Measurements from ENCODE around the gene PUS7L.
"Not testable (repeated sequence)": the region's sequence is repeated elsewhere in the genome, so short reads cannot be mapped to it uniquely, and the experiment has no call there.

The PUS7L gene

GRCh38 chr12:43701194-43701593 is 57.4 kb downstream of the PUS7L start:
- H3K9ac ChIP-seq (ENCODE audit: low read length); H3K4ac ChIP-seq (ENCODE audit: low read depth in 1 of 2, low read length in 2 of 2); H2BK120ac ChIP-seq (ENCODE audit: low read depth, low read length); H3K36me3 ChIP-seq (ENCODE audit: control insufficient read depth in 1 of 2, insufficient read depth in 2 of 2, low read depth in 1 of 2, low read length in 2 of 2); H3K27me3 ChIP-seq (ENCODE audit: control insufficient read depth in 1 of 2, insufficient read depth in 1 of 2, low read length in 2 of 2); H2AFZ ChIP-seq (ENCODE audit: low read depth, low read length); H3K4me3 ChIP-seq (ENCODE audit: insufficient read depth in 1 of 2, low read depth in 1 of 2, low read length in 2 of 2); H3K23ac ChIP-seq (ENCODE audit: low read length in 2 of 2); H3K4me2 ChIP-seq (ENCODE audit: low read length, poor library complexity, severe bottlenecking); H3K9me3 ChIP-seq (ENCODE audit: control insufficient read depth, low read length); H3K79me1 ChIP-seq (replicated peaks; ENCODE audit: low read length, poor library complexity, severe bottlenecking); H2BK5ac ChIP-seq (ENCODE audit: low read depth, low read length, poor library complexity, severe bottlenecking); H2BK12ac ChIP-seq (ENCODE audit: low read length in 2 of 2); H3K4me1 ChIP-seq (ENCODE audit: control insufficient read depth, insufficient read depth, low read depth, low read length); H2AK5ac ChIP-seq (ENCODE audit: low read length, severe bottlenecking); H2BK15ac ChIP-seq (ENCODE audit: low read depth, poor library complexity, severe bottlenecking); H3K14ac ChIP-seq (ENCODE audit: low read length in 2 of 2); H3K27ac ChIP-seq (ENCODE audit: low read length, poor library complexity, severe bottlenecking); H4K91ac ChIP-seq (ENCODE audit: low read length); H4K8ac ChIP-seq (ENCODE audit: low read length): not testable (repeated sequence)
- WGBS = 86% methylated on average over 1 of the region's 1 CpG
- peak; percentile 3 for DNase-seq
- H3K18ac ChIP-seq (ENCODE audit: low read depth in 1 of 2, low read length in 2 of 2) = peak overlapping the region in 1 of 2 experiments; percentile 12

- Histone ChIP-seq H2BK15ac (ENCODE audit: low read depth, poor library complexity, severe bottlenecking) (no peak overlapping the region), H3K4me3 (ENCODE audit: insufficient read depth in 1 of 2, low read depth in 1 of 2, low read length in 2 of 2) (no peak overlapping the region), H3K4ac (ENCODE audit: low read depth in 1 of 2, low read length in 2 of 2) (no peak overlapping the region), H3K18ac (ENCODE audit: low read depth in 1 of 2, low read length in 2 of 2) (no peak overlapping the region), H4K91ac (ENCODE audit: low read length) (no peak overlapping the region), H3K27me3 (ENCODE audit: control insufficient read depth in 1 of 2, insufficient read depth in 1 of 2, low read length in 2 of 2) (peaks cover 0 to 4% of the 10 kb centered on the region in 2 experiments), H3K4me1 (ENCODE audit: control insufficient read depth, insufficient read depth, low read depth, low read length) (no peaks in the 10 kb centered on the region), H3K9me3 (ENCODE audit: control insufficient read depth, low read length) (no peaks in the 10 kb centered on the region), H2BK120ac (ENCODE audit: low read depth, low read length) (no peak overlapping the region), H3K27ac (ENCODE audit: low read length, poor library complexity, severe bottlenecking) (no peak overlapping the region), H3K4me2 (ENCODE audit: low read length, poor library complexity, severe bottlenecking) (no peak overlapping the region), H4K8ac (ENCODE audit: low read length) (no peak overlapping the region), H3K79me1 (replicated peaks; ENCODE audit: low read length, poor library complexity, severe bottlenecking) (no peaks in the 10 kb centered on the region), H3K9ac (ENCODE audit: low read length) (no peak overlapping the region), H2AK5ac (ENCODE audit: low read length, severe bottlenecking) (no peak overlapping the region), H3K36me3 (ENCODE audit: control insufficient read depth in 1 of 2, insufficient read depth in 2 of 2, low read depth in 1 of 2, low read length in 2 of 2) (no peaks in the 10 kb centered on the region), H2AFZ (ENCODE audit: low read depth, low read length) (no peak overlapping the region), H2BK5ac (ENCODE audit: low read depth, low read length, poor library complexity, severe bottlenecking) (no peak overlapping the region), H3K23ac (ENCODE audit: low read length in 2 of 2) (no peak overlapping the region), H2BK12ac (ENCODE audit: low read length in 2 of 2) (no peak overlapping the region), H3K14ac (ENCODE audit: low read length in 2 of 2) (no peak overlapping the region)
- WGBS = 74% methylated on average over 3 of the region's 3 CpGs
- no peak for DNase-seq
These were observed 62.4 kb downstream of the PUS7L start for GRCh38 chr12:43696154-43696553.

- H2BK120ac ChIP-seq (ENCODE audit: low read depth, low read length) = no peak overlapping the region
- H3K4me1 ChIP-seq (ENCODE audit: control insufficient read depth, insufficient read depth, low read depth, low read length) = no peaks in the 10 kb centered on the region
- no peak overlapping the region for H4K8ac ChIP-seq (ENCODE audit: low read length)
- no peaks in the 10 kb centered on the region for H3K9me3 ChIP-seq (ENCODE audit: control insufficient read depth, low read length)
- H2AK5ac ChIP-seq (ENCODE audit: low read length, severe bottlenecking) = no peak overlapping the region
- H3K14ac ChIP-seq (ENCODE audit: low read length in 2 of 2) = no peak overlapping the region
- no peak overlapping the region for H3K4ac ChIP-seq (ENCODE audit: low read depth in 1 of 2, low read length in 2 of 2)
- no peak overlapping the region for H2BK5ac ChIP-seq (ENCODE audit: low read depth, low read length, poor library complexity, severe bottlenecking)
- H3K36me3 ChIP-seq (ENCODE audit: control insufficient read depth in 1 of 2, insufficient read depth in 2 of 2, low read depth in 1 of 2, low read length in 2 of 2) = no peaks in the 10 kb centered on the region
- DNase-seq = no peak
- H3K4me3 ChIP-seq (ENCODE audit: insufficient read depth in 1 of 2, low read depth in 1 of 2, low read length in 2 of 2) = no peak overlapping the region
- H3K9ac ChIP-seq (ENCODE audit: low read length) = no peak overlapping the region
- H3K4me2 ChIP-seq (ENCODE audit: low read length, poor library complexity, severe bottlenecking) = no peak overlapping the region
- no CpG with 5 or more reads among the region's 1 CpG for WGBS
- H3K23ac ChIP-seq (ENCODE audit: low read length in 2 of 2) = no peak overlapping the region
- no peak overlapping the region for H4K91ac ChIP-seq (ENCODE audit: low read length)
- no peak overlapping the region for H3K27ac ChIP-seq (ENCODE audit: low read length, poor library complexity, severe bottlenecking)
- H2BK15ac ChIP-seq (ENCODE audit: low read depth, poor library complexity, severe bottlenecking) = no peak overlapping the region
- no peak overlapping the region for H2AFZ ChIP-seq (ENCODE audit: low read depth, low read length)
- H3K18ac ChIP-seq (ENCODE audit: low read depth in 1 of 2, low read length in 2 of 2) = no peak overlapping the region
- no peak overlapping the region for H2BK12ac ChIP-seq (ENCODE audit: low read length in 2 of 2)
- peaks cover 0 to 4% of the 10 kb centered on the region in 2 experiments for H3K27me3 ChIP-seq (ENCODE audit: control insufficient read depth in 1 of 2, insufficient read depth in 1 of 2, low read length in 2 of 2)
- no peaks in the 10 kb centered on the region for H3K79me1 ChIP-seq (replicated peaks; ENCODE audit: low read length, poor library complexity, severe bottlenecking)
These were observed 63.7 kb downstream of the PUS7L start for GRCh38 chr12:43694879-43695278.

- Histone ChIP-seq H2BK15ac (ENCODE audit: low read depth, poor library complexity, severe bottlenecking) (no peak overlapping the region), H3K27ac (ENCODE audit: low read length, poor library complexity, severe bottlenecking) (no peak overlapping the region), H3K79me1 (replicated peaks; ENCODE audit: low read length, poor library complexity, severe bottlenecking) (no peaks in the 10 kb centered on the region), H2AK5ac (ENCODE audit: low read length, severe bottlenecking) (no peak overlapping the region), H2BK12ac (ENCODE audit: low read length in 2 of 2) (no peak overlapping the region), H3K14ac (ENCODE audit: low read length in 2 of 2) (no peak overlapping the region), H3K9me3 (ENCODE audit: control insufficient read depth, low read length) (no peaks in the 10 kb centered on the region), H3K4me2 (ENCODE audit: low read length, poor library complexity, severe bottlenecking) (no peak overlapping the region), H3K4ac (ENCODE audit: low read depth in 1 of 2, low read length in 2 of 2) (no peak overlapping the region), H3K4me3 (ENCODE audit: insufficient read depth in 1 of 2, low read depth in 1 of 2, low read length in 2 of 2) (no peak overlapping the region), H2BK120ac (ENCODE audit: low read depth, low read length) (no peak overlapping the region), H4K8ac (ENCODE audit: low read length) (no peak overlapping the region), H3K27me3 (ENCODE audit: control insufficient read depth in 1 of 2, insufficient read depth in 1 of 2, low read length in 2 of 2) (peaks cover 0 to 4% of the 10 kb centered on the region in 2 experiments), H4K91ac (ENCODE audit: low read length) (no peak overlapping the region), H3K18ac (ENCODE audit: low read depth in 1 of 2, low read length in 2 of 2) (no peak overlapping the region), H3K9ac (ENCODE audit: low read length) (no peak overlapping the region), H2BK5ac (ENCODE audit: low read depth, low read length, poor library complexity, severe bottlenecking) (no peak overlapping the region), H3K36me3 (ENCODE audit: control insufficient read depth in 1 of 2, insufficient read depth in 2 of 2, low read depth in 1 of 2, low read length in 2 of 2) (no peaks in the 10 kb centered on the region), H3K23ac (ENCODE audit: low read length in 2 of 2) (no peak overlapping the region), H2AFZ (ENCODE audit: low read depth, low read length) (no peak overlapping the region), H3K4me1 (ENCODE audit: control insufficient read depth, insufficient read depth, low read depth, low read length) (no peaks in the 10 kb centered on the region)
- DNase-seq = peak; percentile 71
- WGBS = 0% methylated on average over 1 of the region's 1 CpG
These were observed 66.5 kb downstream of the PUS7L start for GRCh38 chr12:43692064-43692463.

Measured in mesenchymal stem cell (in vitro differentiated cells and primary cell).